ENCODE data around the gene RASL10B.

RASL10B gene

GRCh38 chr17:35731239-35731916, at the start of gene RASL10B:
Gene RASL10B (plus strand): TSS chr17:35731639. CDS start chr17:35735185, 3,546 bp downstream.
- Histone ChIP-seq H3K9ac (ENCODE audit: low read depth in 1 of 2, low read length in 2 of 2) (peak within 1 kb of the TSS in 1 of 2 donors; percentile 20), H3K4me3 (ENCODE audit: low read length in 2 of 2) (peak within 1 kb of the TSS; percentile 41 to 57), H3K36me3 (ENCODE audit: control insufficient read depth in 2 of 2, insufficient read depth in 2 of 2, low read length in 2 of 2) (peaks cover 0 to 5% of the 10 kb centered on the region in 2 donors), H3K9me3 (ENCODE audit: control insufficient read depth in 2 of 2, low read length in 2 of 2) (no peaks in the 10 kb centered on the region), H3K27ac (ENCODE audit: low read depth in 2 of 2, low read length in 2 of 2) (no peak within 1 kb of the TSS), H3K4me1 (ENCODE audit: control insufficient read depth in 2 of 2, insufficient read depth in 2 of 2, low read length in 2 of 2) (peaks cover 5 to 6% of the 10 kb centered on the region in 2 donors), H3K27me3 (ENCODE audit: control insufficient read depth in 2 of 2, insufficient read depth in 2 of 2, low read length in 2 of 2) (peaks cover 0 to 2% of the 10 kb centered on the region in 2 donors)

GRCh38 chr17:35683591-35683990, 47.8 kb upstream of the RASL10B start:
- H3K36me3 ChIP-seq (ENCODE audit: control insufficient read depth in 2 of 2, insufficient read depth in 2 of 2, low read length in 2 of 2), result peaks cover 28 to 47% of the 10 kb centered on the region in 2 donors
- H3K9me3 ChIP-seq (ENCODE audit: control insufficient read depth in 2 of 2, low read length in 2 of 2), result no peaks in the 10 kb centered on the region
- H3K27ac ChIP-seq (ENCODE audit: low read depth in 2 of 2, low read length in 2 of 2), result no peak overlapping the region
- H3K9ac ChIP-seq (ENCODE audit: low read depth in 1 of 2, low read length in 2 of 2), result no peak overlapping the region
- H3K4me1 ChIP-seq (ENCODE audit: control insufficient read depth in 2 of 2, insufficient read depth in 2 of 2, low read length in 2 of 2), result no peaks in the 10 kb centered on the region
- H3K4me3 ChIP-seq (ENCODE audit: low read length in 2 of 2), result no peak overlapping the region
- no peaks in the 10 kb centered on the region for H3K27me3 ChIP-seq (ENCODE audit: control insufficient read depth in 2 of 2, insufficient read depth in 2 of 2, low read length in 2 of 2)

GRCh38 chr17:35684055-35684802, 47.2 kb upstream of the RASL10B start:
- Histone ChIP-seq H3K4me1 (ENCODE audit: control insufficient read depth in 2 of 2, insufficient read depth in 2 of 2, low read length in 2 of 2) (no peaks in the 10 kb centered on the region), H3K4me3 (ENCODE audit: low read length in 2 of 2) (no peak overlapping the region), H3K27me3 (ENCODE audit: control insufficient read depth in 2 of 2, insufficient read depth in 2 of 2, low read length in 2 of 2) (no peaks in the 10 kb centered on the region), H3K9me3 (ENCODE audit: control insufficient read depth in 2 of 2, low read length in 2 of 2) (no peaks in the 10 kb centered on the region), H3K9ac (ENCODE audit: low read depth in 1 of 2, low read length in 2 of 2) (no peak overlapping the region), H3K36me3 (ENCODE audit: control insufficient read depth in 2 of 2, insufficient read depth in 2 of 2, low read length in 2 of 2) (peaks cover 28 to 48% of the 10 kb centered on the region in 2 donors), H3K27ac (ENCODE audit: low read depth in 2 of 2, low read length in 2 of 2) (no peak overlapping the region)

GRCh38 chr17:35692512-35693210, 38.8 kb upstream of the RASL10B start:
- Histone ChIP-seq H3K9me3 (ENCODE audit: control insufficient read depth in 2 of 2, low read length in 2 of 2) (no peaks in the 10 kb centered on the region), H3K27ac (ENCODE audit: low read depth in 2 of 2, low read length in 2 of 2) (no peak overlapping the region), H3K9ac (ENCODE audit: low read depth in 1 of 2, low read length in 2 of 2) (no peak overlapping the region), H3K27me3 (ENCODE audit: control insufficient read depth in 2 of 2, insufficient read depth in 2 of 2, low read length in 2 of 2) (no peaks in the 10 kb centered on the region), H3K4me3 (ENCODE audit: low read length in 2 of 2) (no peak overlapping the region), H3K4me1 (ENCODE audit: control insufficient read depth in 2 of 2, insufficient read depth in 2 of 2, low read length in 2 of 2) (no peaks in the 10 kb centered on the region), H3K36me3 (ENCODE audit: control insufficient read depth in 2 of 2, insufficient read depth in 2 of 2, low read length in 2 of 2) (peaks cover 24 to 42% of the 10 kb centered on the region in 2 donors)

- Histone ChIP-seq H3K27ac (ENCODE audit: low read depth in 2 of 2, low read length in 2 of 2) (no peak overlapping the region), H3K27me3 (ENCODE audit: control insufficient read depth in 2 of 2, insufficient read depth in 2 of 2, low read length in 2 of 2) (no peaks in the 10 kb centered on the region), H3K36me3 (ENCODE audit: control insufficient read depth in 2 of 2, insufficient read depth in 2 of 2, low read length in 2 of 2) (peaks cover 24 to 39% of the 10 kb centered on the region in 2 donors), H3K9me3 (ENCODE audit: control insufficient read depth in 2 of 2, low read length in 2 of 2) (no peaks in the 10 kb centered on the region), H3K9ac (ENCODE audit: low read depth in 1 of 2, low read length in 2 of 2) (no peak overlapping the region), H3K4me3 (ENCODE audit: low read length in 2 of 2) (no peak overlapping the region), H3K4me1 (ENCODE audit: control insufficient read depth in 2 of 2, insufficient read depth in 2 of 2, low read length in 2 of 2) (no peaks in the 10 kb centered on the region)
These were observed 37.8 kb upstream of the RASL10B start for GRCh38 chr17:35693662-35694061.

GRCh38 chr17:35694906-35695305, 36.5 kb upstream of the RASL10B start:
- no peaks in the 10 kb centered on the region for H3K9me3 ChIP-seq (ENCODE audit: control insufficient read depth in 2 of 2, low read length in 2 of 2)
- H3K27ac ChIP-seq (ENCODE audit: low read depth in 2 of 2, low read length in 2 of 2), result no peak overlapping the region
- H3K36me3 ChIP-seq (ENCODE audit: control insufficient read depth in 2 of 2, insufficient read depth in 2 of 2, low read length in 2 of 2), result peaks cover 24 to 34% of the 10 kb centered on the region in 2 donors
- H3K4me3 ChIP-seq (ENCODE audit: low read length in 2 of 2), result no peak overlapping the region
- H3K9ac ChIP-seq (ENCODE audit: low read depth in 1 of 2, low read length in 2 of 2), result no peak overlapping the region
- H3K4me1 ChIP-seq (ENCODE audit: control insufficient read depth in 2 of 2, insufficient read depth in 2 of 2, low read length in 2 of 2), result no peaks in the 10 kb centered on the region
- no peaks in the 10 kb centered on the region for H3K27me3 ChIP-seq (ENCODE audit: control insufficient read depth in 2 of 2, insufficient read depth in 2 of 2, low read length in 2 of 2)

- no peaks in the 10 kb centered on the region for H3K27me3 ChIP-seq (ENCODE audit: control insufficient read depth in 2 of 2, insufficient read depth in 2 of 2, low read length in 2 of 2)
- no peak overlapping the region for H3K9ac ChIP-seq (ENCODE audit: low read depth in 1 of 2, low read length in 2 of 2)
- H3K4me3 ChIP-seq (ENCODE audit: low read length in 2 of 2), result no peak overlapping the region
- no peaks in the 10 kb centered on the region for H3K9me3 ChIP-seq (ENCODE audit: control insufficient read depth in 2 of 2, low read length in 2 of 2)
- H3K27ac ChIP-seq (ENCODE audit: low read depth in 2 of 2, low read length in 2 of 2), result no peak overlapping the region
- peaks cover 24 to 29% of the 10 kb centered on the region in 2 donors for H3K36me3 ChIP-seq (ENCODE audit: control insufficient read depth in 2 of 2, insufficient read depth in 2 of 2, low read length in 2 of 2)
- no peaks in the 10 kb centered on the region for H3K4me1 ChIP-seq (ENCODE audit: control insufficient read depth in 2 of 2, insufficient read depth in 2 of 2, low read length in 2 of 2)
These were observed 35.8 kb upstream of the RASL10B start for GRCh38 chr17:35695613-35696012.

GRCh38 chr17:35698800-35699199, 32.6 kb upstream of the RASL10B start:
- H3K9me3 ChIP-seq (ENCODE audit: control insufficient read depth in 2 of 2, low read length in 2 of 2), result no peaks in the 10 kb centered on the region
- peaks cover 18 to 25% of the 10 kb centered on the region in 2 donors for H3K36me3 ChIP-seq (ENCODE audit: control insufficient read depth in 2 of 2, insufficient read depth in 2 of 2, low read length in 2 of 2)
- H3K27ac ChIP-seq (ENCODE audit: low read depth in 2 of 2, low read length in 2 of 2), result no peak overlapping the region
- H3K4me3 ChIP-seq (ENCODE audit: low read length in 2 of 2), result no peak overlapping the region
- no peaks in the 10 kb centered on the region for H3K27me3 ChIP-seq (ENCODE audit: control insufficient read depth in 2 of 2, insufficient read depth in 2 of 2, low read length in 2 of 2)
- no peaks in the 10 kb centered on the region for H3K4me1 ChIP-seq (ENCODE audit: control insufficient read depth in 2 of 2, insufficient read depth in 2 of 2, low read length in 2 of 2)
- no peak overlapping the region for H3K9ac ChIP-seq (ENCODE audit: low read depth in 1 of 2, low read length in 2 of 2)

- no peaks in the 10 kb centered on the region for H3K27me3 ChIP-seq (ENCODE audit: control insufficient read depth in 2 of 2, insufficient read depth in 2 of 2, low read length in 2 of 2)
- H3K9ac ChIP-seq (ENCODE audit: low read depth in 1 of 2, low read length in 2 of 2), result no peak overlapping the region
- peaks cover 12 to 21% of the 10 kb centered on the region in 2 donors for H3K36me3 ChIP-seq (ENCODE audit: control insufficient read depth in 2 of 2, insufficient read depth in 2 of 2, low read length in 2 of 2)
- no peak overlapping the region for H3K27ac ChIP-seq (ENCODE audit: low read depth in 2 of 2, low read length in 2 of 2)
- H3K9me3 ChIP-seq (ENCODE audit: control insufficient read depth in 2 of 2, low read length in 2 of 2), result no peaks in the 10 kb centered on the region
- no peak overlapping the region for H3K4me3 ChIP-seq (ENCODE audit: low read length in 2 of 2)
- H3K4me1 ChIP-seq (ENCODE audit: control insufficient read depth in 2 of 2, insufficient read depth in 2 of 2, low read length in 2 of 2), result no peaks in the 10 kb centered on the region
These were observed 31.3 kb upstream of the RASL10B start for GRCh38 chr17:35700150-35700549.

GRCh38 chr17:35701491-35701890, 29.9 kb upstream of the RASL10B start:
- Histone ChIP-seq H3K9ac (ENCODE audit: low read depth in 1 of 2, low read length in 2 of 2) (no peak overlapping the region), H3K36me3 (ENCODE audit: control insufficient read depth in 2 of 2, insufficient read depth in 2 of 2, low read length in 2 of 2) (peaks cover 4 to 11% of the 10 kb centered on the region in 2 donors), H3K27me3 (ENCODE audit: control insufficient read depth in 2 of 2, insufficient read depth in 2 of 2, low read length in 2 of 2) (no peaks in the 10 kb centered on the region), H3K4me1 (ENCODE audit: control insufficient read depth in 2 of 2, insufficient read depth in 2 of 2, low read length in 2 of 2) (no peaks in the 10 kb centered on the region), H3K4me3 (ENCODE audit: low read length in 2 of 2) (no peak overlapping the region), H3K9me3 (ENCODE audit: control insufficient read depth in 2 of 2, low read length in 2 of 2) (no peaks in the 10 kb centered on the region), H3K27ac (ENCODE audit: low read depth in 2 of 2, low read length in 2 of 2) (no peak overlapping the region)

Measured in mucosa of rectum (tissue), 2 donors.